SKM-1 (cell line): ENCODE results near the gene CCDC12.
A peak's percentile ranks its signal among the peaks of the same experiment; 100 is the strongest.

ENCODE experiments used
- DNase-seq: peaks from one replicate; lab custom pipeline; 2025; ENCODE audit not compliant: unreplicated experiment; lab: John Stamatoyannopoulos, UW

The CCDC12 gene

GRCh38 chr3:46942076-46942475 is 34.5 kb downstream of the CCDC12 start:
- DNase-seq, result no peak

- no peak for DNase-seq
Measured at GRCh38 chr3:46939578-46940445, 36.7 kb downstream of the CCDC12 start.

- no peak for DNase-seq
Measured at GRCh38 chr3:46938118-46938517, 38.4 kb downstream of the CCDC12 start.

- no peak for DNase-seq
Measured at GRCh38 chr3:46936733-46937250, 39.8 kb downstream of the CCDC12 start.

- DNase-seq, result peak; percentile 49
Measured at GRCh38 chr3:46935989-46936558, 40.5 kb downstream of the CCDC12 start.

- DNase-seq, result no peak
Measured at GRCh38 chr3:46935168-46935858, 41.2 kb downstream of the CCDC12 start.

GRCh38 chr3:46934498-46935167 is 41.9 kb downstream of the CCDC12 start:
- no peak for DNase-seq

- no peak for DNase-seq
Measured at GRCh38 chr3:46934072-46934471, 42.5 kb downstream of the CCDC12 start.

- no peak for DNase-seq
Measured at GRCh38 chr3:46933261-46933660, 43.3 kb downstream of the CCDC12 start.

- DNase-seq, result no peak
Measured at GRCh38 chr3:46932455-46933225, 43.9 kb downstream of the CCDC12 start.

GRCh38 chr3:46931631-46932331 is 44.8 kb downstream of the CCDC12 start:
- no peak for DNase-seq

- DNase-seq, result no peak
Measured at GRCh38 chr3:46930945-46931403, 45.6 kb downstream of the CCDC12 start.

- DNase-seq, result no peak
Measured at GRCh38 chr3:46930166-46930944, 46.2 kb downstream of the CCDC12 start.

- DNase-seq, result no peak
Measured at GRCh38 chr3:46929324-46929723, 47.2 kb downstream of the CCDC12 start.

GRCh38 chr3:46928282-46928681 is 48.3 kb downstream of the CCDC12 start:
- DNase-seq, result peak; percentile 68

- no peak for DNase-seq
Measured at GRCh38 chr3:46927718-46928073, 48.8 kb downstream of the CCDC12 start.

- peak; percentile 87 for DNase-seq
Measured at GRCh38 chr3:46926871-46927717, 49.5 kb downstream of the CCDC12 start.

- no peak for DNase-seq
Measured at GRCh38 chr3:46926447-46926846, 50.1 kb downstream of the CCDC12 start.
